OCI-LY7 (cell line): ENCODE results near the gene ENKD1. TPM values are rescaled to one million over a fixed set of nuclear protein-coding genes. Genes with fewer than 3 reads are reported as not detected.

Experiments used
- BruUV-seq: library from RNA; stranded (reverse); fragments of 400-500 nt; replicated peaks from 2 replicates; lab custom pipeline; 2021; lab: Mats Ljungman, UMichigan
- CTCF ChIA-PET: fragments of 300-600 bp; sonication (Branson Sonifier 250); formaldehyde crosslinking; loops from one replicate; lab custom pipeline; 2022; ENCODE audit warnings: antibody characterized with exemption; ENCODE audit not compliant: unreplicated experiment; lab: Charles Lee
- POLR2A ChIA-PET: fragments of 300-600 bp; sonication (Branson Sonifier 250); formaldehyde crosslinking; loops from one replicate; lab custom pipeline; 2022; ENCODE audit warnings: antibody characterized with exemption; lab: Charles Lee
- DNase-seq: peaks from one replicate; pipeline ENCODE4 v3.0.0-alpha.2; 2015; ENCODE audit warnings: low spot score
- H2AFZ ChIP-seq: fragments of 200-600 bp; sonication (generic), shearing (Covaris generic); 2 replicates; pipeline ENCODE4 v1.6.1; 2014; ENCODE audit warnings: mild to moderate bottlenecking, antibody characterized with exemption, low read length, moderate library complexity
- H3K27ac ChIP-seq: fragments of 200-600 bp; sonication (generic); 2 replicates; pipeline ENCODE4 v1.5.1; 2014; ENCODE audit warnings: mixed run types, low read depth, mild to moderate bottlenecking, moderate library complexity, low read length, inconsistent platforms; ENCODE audit not compliant: poor library complexity, severe bottlenecking
- H3K36me3 ChIP-seq: fragments of 200-600 bp; sonication (generic); 2 replicates; pipeline ENCODE4 v1.6.1; 2014; ENCODE audit warnings: mild to moderate bottlenecking, antibody characterized with exemption, low read length, moderate library complexity, mixed read lengths; ENCODE audit not compliant: insufficient read depth
- H3K4me1 ChIP-seq: fragments of 200-600 bp; sonication (generic); 2 replicates; pipeline ENCODE4 v1.5.1; 2014; ENCODE audit warnings: mild to moderate bottlenecking, low read length; ENCODE audit not compliant: insufficient read depth, poor library complexity, severe bottlenecking
- H3K4me2 ChIP-seq: fragments of 200-600 bp; sonication (generic); 2 replicates; pipeline ENCODE4 v1.6.1; 2014; ENCODE audit warnings: mild to moderate bottlenecking, low read length
- H3K4me3 ChIP-seq: fragments of 200-600 bp; sonication (generic); 2 replicates; pipeline ENCODE4 v1.5.1; 2014; ENCODE audit warnings: mild to moderate bottlenecking, low read depth, low read length; ENCODE audit not compliant: poor library complexity, severe bottlenecking
- H3K79me2 ChIP-seq: fragments of 200-600 bp; sonication (generic); 2 replicates; pipeline ENCODE4 v1.6.1; 2016; ENCODE audit warnings: low read depth, mild to moderate bottlenecking, low read length, moderate library complexity, mixed read lengths; ENCODE audit not compliant: insufficient read depth
- H3K9me2 ChIP-seq: fragments of 200-600 bp; sonication (generic); 2 replicates; pipeline ENCODE4 v1.6.1; 2016; ENCODE audit warnings: mild to moderate bottlenecking, low read length, mixed read lengths; ENCODE audit not compliant: insufficient read depth
- H3K9me3 ChIP-seq: fragments of 200-600 bp; sonication (generic); 2 replicates; pipeline ENCODE4 v1.6.1; 2014; ENCODE audit warnings: mild to moderate bottlenecking, mixed run types, low read length, mixed read lengths
- H4K20me1 ChIP-seq: fragments of 200-600 bp; sonication (generic); 2 replicates; pipeline ENCODE4 v1.6.1; 2014; ENCODE audit warnings: mild to moderate bottlenecking, antibody characterized with exemption, low read length, moderate library complexity, mixed read lengths; ENCODE audit not compliant: insufficient read depth
- CTCF ChIP-seq: fragments of 200-600 bp; sonication (generic); conservative IDR thresholded peaks from 2 replicates; pipeline ENCODE4 v1.5.1; 2014; ENCODE audit warnings: mild to moderate bottlenecking, antibody characterized with exemption, low read length, moderate library complexity, mixed read lengths
- EZH2phosphoT487 ChIP-seq: fragments of 200-600 bp; sonication (generic); IDR thresholded peaks from 2 replicates; pipeline ENCODE4 v1.6.1; 2018; ENCODE audit warnings: low read depth, borderline replicate concordance, mild to moderate bottlenecking, mixed run types, antibody characterized with exemption, low read length, moderate library complexity, mixed read lengths
- intact Hi-C: fragments of 100-400 bp; cut with micrococcal nuclease; formaldehyde crosslinking; loops from one replicate; pipeline ENCODE4 v1.10.0; 2022; ENCODE audit not compliant: unreplicated experiment
- total RNA-seq, 2 experiments: library from RNA; depleted of rRNA in 1 of 2; stranded (reverse); fragments of >200 nt in 1 of 2; shearing (Covaris generic) in 1 of 2; gene quantifications; 2 replicates each; pipeline ENCODE4 v1.2.3, GENCODE V29; 2014 to 2022

Gene ENKD1
- total RNA-seq, 2 experiments from 2014 or later: 8.1 to 15.7 TPM

GRCh38 chr16:67637625-67638024, 28.9 kb downstream of the ENKD1 start:
- ChIA-PET CTCF (no interaction called here), POLR2A (no interaction called here)
- H3K27ac ChIP-seq: no peak overlapping the region

GRCh38 chr16:67636713-67637112, 29.8 kb downstream of the ENKD1 start:
- H3K4me1 ChIP-seq: no peaks in the 10 kb centered on the region
- H3K4me3 ChIP-seq: no peak overlapping the region
- H3K27ac ChIP-seq: no peak overlapping the region
- H2AFZ ChIP-seq: no peak overlapping the region
- no peak for DNase-seq
- ChIA-PET CTCF (no interaction called here), POLR2A (interaction anchor here (0.6 kb wide), 1 partner anchor 9 kb away, joined by 3 read pairs; no protein-coding TSS in a partner anchor)
- BruUV-seq: no TSS peak
- no peaks in the 10 kb centered on the region for H3K9me2 ChIP-seq
- no peaks in the 10 kb centered on the region for H4K20me1 ChIP-seq
- no peaks in the 10 kb centered on the region for H3K79me2 ChIP-seq
- peaks cover 85% of the 10 kb centered on the region for H3K36me3 ChIP-seq
- intact Hi-C loops: no loop called here
- H3K9me3 ChIP-seq: no peaks in the 10 kb centered on the region
- no peak for TF ChIP-seq EZH2phosphoT487
- no peak for TF ChIP-seq CTCF
- no peak overlapping the region for H3K4me2 ChIP-seq

More at GRCh38 chr16:67637625-67638024, 28.9 kb downstream of the ENKD1 start:
- peaks cover 81% of the 10 kb centered on the region for H3K36me3 ChIP-seq
- H3K79me2 ChIP-seq: no peaks in the 10 kb centered on the region
- H3K4me3 ChIP-seq: no peak overlapping the region
- DNase-seq: no peak
- TF ChIP-seq EZH2phosphoT487 (no peak), CTCF (no peak)
- H4K20me1 ChIP-seq: no peaks in the 10 kb centered on the region
- intact Hi-C loops: no loop called here
- H2AFZ ChIP-seq: no peak overlapping the region
- H3K9me3 ChIP-seq: no peaks in the 10 kb centered on the region
- no peak overlapping the region for H3K4me2 ChIP-seq
- no TSS peak for BruUV-seq
- no peaks in the 10 kb centered on the region for H3K4me1 ChIP-seq
- H3K9me2 ChIP-seq: no peaks in the 10 kb centered on the region

GRCh38 chr16:67632415-67633172, 34.0 kb downstream of the ENKD1 start:
- peaks cover 93% of the 10 kb centered on the region for H3K36me3 ChIP-seq
- no peaks in the 10 kb centered on the region for H3K9me2 ChIP-seq
- TF ChIP-seq EZH2phosphoT487: no peak
- no peak for TF ChIP-seq CTCF
- BruUV-seq: no TSS peak
- H3K4me1 ChIP-seq: no peaks in the 10 kb centered on the region
- no peak overlapping the region for H3K4me3 ChIP-seq
- no peak overlapping the region for H2AFZ ChIP-seq
- DNase-seq: no peak
- H3K27ac ChIP-seq: no peak overlapping the region
- no peaks in the 10 kb centered on the region for H3K79me2 ChIP-seq
- ChIA-PET CTCF (no interaction called here), POLR2A (interaction anchor here (1.4 kb wide), 1 partner anchor 16 kb away, joined by 3 read pairs; no protein-coding TSS in a partner anchor)
- 0 out of 2 replicates have a peak, but pooled peaks cover 3% of the 10 kb centered on the region for H4K20me1 ChIP-seq
- H3K9me3 ChIP-seq: no peaks in the 10 kb centered on the region
- no peak overlapping the region for H3K4me2 ChIP-seq
- intact Hi-C loops: no loop called here
